GM19239 (cell line): ENCODE results near the gene SLC38A8.

ENCODE experiments used
- DNase-seq: peaks from one replicate; pipeline ENCODE4 v3.0.0; 2011; ENCODE audit warnings: low spot score; ENCODE audit not compliant: insufficient read length
- FAIRE-seq: peaks from 2 replicates; lab custom pipeline; 2011; peaks lifted over from hg19 to GRCh38; lab: Jason Lieb, UNC

The SLC38A8 gene

DNA sequence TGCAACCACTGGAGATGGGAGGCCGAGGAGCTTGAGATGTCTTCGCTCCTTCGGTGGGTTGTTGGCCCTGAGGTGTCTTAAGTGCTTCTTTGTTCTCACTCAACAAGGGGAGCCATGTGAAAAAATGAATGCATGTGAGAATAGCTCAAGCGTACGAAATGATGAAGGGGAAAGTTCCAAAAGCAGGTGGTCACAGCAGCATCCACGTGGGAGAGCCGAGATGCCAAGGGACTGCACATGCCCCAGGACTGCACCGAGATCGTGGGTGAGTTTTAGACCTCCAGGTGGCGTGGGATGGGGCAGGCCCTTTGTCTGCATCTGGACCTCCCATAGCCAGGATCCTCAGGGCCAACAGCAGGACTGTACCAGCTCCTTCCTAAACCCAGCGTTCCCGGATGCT lies 8.1 kb downstream of the SLC38A8 start:
- no peak for FAIRE-seq

DNA sequence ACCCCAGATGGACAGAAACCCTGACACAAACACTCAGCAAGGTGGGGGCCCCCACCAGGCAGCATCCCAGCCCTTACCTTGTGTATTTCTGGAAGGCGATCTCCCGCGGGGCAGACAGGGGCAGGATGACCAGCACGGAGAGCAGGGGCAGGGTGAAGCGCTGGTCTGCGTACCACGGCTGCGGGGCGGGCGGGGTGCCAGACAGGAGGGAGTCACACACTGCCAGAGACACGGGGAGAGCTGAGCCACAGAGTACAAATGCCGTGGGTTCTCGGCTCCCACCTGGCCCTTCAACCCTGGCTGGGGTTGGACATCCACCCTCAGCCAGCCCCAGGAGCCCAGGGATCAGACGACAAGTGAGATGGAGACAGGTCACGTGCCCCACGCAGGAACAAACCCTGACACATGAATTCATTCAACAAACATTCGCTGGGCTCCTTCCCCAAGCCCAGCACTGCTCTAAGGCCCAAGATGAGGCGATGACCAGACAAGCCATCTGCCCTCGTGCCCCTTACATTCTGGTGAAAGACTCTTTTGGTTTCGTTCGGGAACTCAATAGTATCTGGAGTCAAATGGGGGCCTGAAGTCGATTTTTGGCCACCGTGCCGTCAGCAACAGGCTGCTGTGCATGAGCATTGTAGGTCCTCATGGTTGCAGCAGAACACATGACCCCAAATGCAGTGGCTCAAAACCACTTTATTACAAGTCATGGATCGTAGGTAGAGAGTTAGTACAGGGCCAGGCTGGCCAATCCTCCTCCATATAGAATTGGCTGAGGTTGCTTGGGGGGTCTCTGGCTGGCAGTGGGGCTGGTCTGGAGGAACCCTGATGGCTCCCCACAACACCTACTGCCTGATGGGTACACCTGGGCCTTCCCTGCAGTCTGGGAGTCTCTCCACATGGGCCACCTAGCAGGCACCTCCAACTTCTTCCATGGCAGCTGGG lies 9.1 kb downstream of the SLC38A8 start:
- FAIRE-seq = no peak
- no peak for DNase-seq

More for the DNA sequence above, 8.1 kb downstream of the SLC38A8 start:
- DNase-seq = no peak

DNA sequence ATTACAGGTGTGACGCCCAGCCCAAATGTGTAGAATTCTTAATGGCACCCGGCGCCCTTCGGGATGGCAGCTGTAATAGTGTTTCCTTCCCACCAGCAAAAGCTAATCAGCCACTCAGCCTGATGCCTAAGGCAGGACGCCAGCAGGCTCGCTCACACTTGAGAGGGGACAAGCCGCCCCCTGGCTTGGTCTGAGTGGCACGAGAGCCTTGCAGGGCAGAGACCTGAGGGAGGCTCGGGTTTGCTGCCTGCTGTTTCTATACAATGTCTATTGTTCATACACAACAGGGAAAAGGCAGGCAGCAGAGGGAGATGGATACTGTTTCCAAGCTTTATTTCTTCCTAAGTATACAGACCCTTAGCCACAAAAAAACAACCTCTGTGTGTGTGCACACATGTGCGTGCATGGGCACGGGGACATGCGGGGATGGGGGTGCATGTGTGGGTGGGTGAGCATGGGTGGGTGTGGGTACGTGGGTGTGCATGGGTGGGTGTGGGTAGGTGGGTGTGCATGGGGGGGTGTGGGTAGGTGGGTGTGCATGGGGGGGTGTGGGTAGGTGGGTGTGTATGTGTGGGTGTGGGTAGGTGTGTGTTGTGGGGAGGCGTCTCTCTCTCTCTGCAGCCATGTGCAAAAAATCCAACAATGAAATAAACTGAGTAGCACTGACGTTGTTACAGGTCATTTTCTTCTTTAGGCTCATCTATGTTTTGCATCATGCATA lies 10.0 kb downstream of the SLC38A8 start:
- no peak for DNase-seq
- FAIRE-seq = no peak

DNA sequence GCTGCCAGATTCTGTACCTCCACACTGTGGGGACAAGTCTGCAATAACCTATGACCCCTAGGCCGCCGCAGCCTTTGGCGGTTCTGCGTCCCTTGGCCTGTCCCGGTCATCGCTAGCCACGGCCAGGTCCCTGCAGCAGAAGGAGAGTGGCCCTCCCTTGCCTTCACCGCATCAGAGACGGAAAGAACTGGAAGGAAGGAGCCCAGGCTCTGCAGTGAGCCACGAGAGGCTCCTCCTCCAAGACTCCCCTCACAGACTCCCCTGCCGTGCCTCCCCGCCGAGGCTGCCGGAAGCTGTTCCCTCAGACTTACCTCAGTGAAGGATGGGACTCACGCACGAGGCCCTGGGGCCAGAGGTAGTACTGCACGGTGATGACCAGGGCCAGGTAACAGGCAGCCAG lies 11.0 kb downstream of the SLC38A8 start:
- DNase-seq (no peak), FAIRE-seq (no peak)

DNA sequence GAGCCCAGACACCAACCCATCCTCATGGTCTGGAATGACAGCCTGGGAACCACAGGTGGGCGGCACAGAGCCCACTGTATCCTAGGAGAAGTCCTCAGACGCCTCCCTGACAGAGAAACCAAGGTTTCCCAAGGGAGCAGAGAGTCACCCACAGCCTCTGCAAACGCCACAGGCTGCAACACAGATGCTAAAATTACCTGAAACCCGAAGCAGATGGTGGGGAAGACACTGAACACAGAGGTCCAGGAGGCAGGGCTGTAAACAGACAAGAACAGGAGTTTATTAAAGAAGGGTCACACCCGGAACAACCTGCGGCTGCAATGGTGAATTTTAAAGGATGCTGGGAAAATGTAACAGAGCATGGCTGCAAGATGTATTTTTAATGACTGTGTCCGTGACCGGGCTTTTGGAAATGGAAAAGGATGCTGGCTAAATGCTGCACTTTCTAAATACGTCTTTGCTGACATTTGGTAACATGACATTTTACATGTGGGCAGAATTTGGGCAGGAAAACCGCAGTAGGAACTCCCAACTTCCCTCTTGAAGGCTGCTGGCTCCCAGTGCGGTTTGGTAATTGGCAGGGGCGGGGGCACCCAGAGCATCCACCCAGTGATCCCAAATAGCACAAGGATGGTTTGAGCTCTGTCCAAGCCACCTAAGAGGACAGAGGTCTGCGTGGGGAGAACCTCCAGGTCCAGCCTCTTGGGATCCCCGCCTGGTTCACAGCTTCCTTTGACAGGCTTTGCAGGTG lies 13.1 kb downstream of the SLC38A8 start:
- no peak for DNase-seq
- no peak for FAIRE-seq

DNA sequence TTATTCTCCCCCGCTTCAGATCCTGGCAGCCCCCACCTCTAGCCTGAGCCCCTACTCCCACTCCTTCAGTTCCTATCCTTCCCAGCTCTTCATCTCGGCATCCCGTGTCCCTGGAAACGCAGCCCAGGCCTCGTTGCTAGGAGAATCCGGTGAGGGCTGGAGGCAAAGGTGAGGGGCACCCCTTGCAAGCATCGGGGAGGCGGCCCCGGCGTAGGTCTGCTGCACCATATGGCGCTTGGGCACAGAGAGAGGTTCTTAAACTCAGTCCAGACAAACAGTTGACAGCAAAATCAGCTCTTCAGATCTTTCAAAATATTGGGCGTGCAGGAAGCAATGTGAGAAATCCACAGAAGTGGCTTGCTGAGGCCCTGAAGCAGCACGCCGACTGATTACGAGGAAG lies 15.0 kb downstream of the SLC38A8 start:
- no peak for DNase-seq
- no peak for FAIRE-seq

DNA sequence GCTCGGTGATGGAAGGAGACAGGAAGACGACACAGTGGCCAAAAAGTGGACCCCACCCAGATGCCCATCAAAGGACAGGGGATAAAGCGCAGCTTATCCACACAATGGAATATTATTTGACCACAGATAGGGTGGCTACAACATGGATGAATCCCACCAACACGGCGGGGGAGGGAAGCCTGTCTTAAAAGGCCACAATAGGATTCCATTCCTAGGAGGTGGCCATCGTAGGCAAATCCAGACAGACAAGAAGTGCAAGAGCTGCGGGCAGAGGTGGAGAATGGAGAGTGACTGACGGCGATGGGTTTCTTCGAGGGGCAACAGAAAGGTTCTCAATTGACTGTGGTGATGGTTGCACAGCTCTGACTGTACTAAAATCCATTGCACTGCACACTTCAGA lies 16.0 kb downstream of the SLC38A8 start:
- FAIRE-seq = no peak

DNA sequence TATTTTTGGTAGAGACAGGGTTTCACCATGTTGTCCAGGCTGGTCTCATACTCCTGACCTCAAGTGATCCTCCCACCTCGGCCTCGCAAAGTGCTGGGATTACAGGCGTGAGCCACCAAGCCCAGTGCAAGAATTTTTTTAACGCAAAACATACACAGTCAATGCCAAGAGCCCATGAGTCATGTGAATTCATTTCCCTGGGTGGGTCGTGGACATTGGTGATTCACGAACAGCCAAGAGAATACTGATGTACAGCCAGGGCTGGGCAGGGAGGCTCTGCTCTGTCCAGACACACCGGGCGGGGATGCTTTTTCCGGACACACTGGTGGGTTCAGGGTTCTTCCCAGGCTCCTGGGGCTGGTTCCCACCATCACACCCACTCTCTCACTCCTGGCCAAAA lies 17.7 kb downstream of the SLC38A8 start:
- no peak for DNase-seq
- FAIRE-seq = no peak

More for the DNA sequence above, 16.0 kb downstream of the SLC38A8 start:
- DNase-seq = no peak

DNA sequence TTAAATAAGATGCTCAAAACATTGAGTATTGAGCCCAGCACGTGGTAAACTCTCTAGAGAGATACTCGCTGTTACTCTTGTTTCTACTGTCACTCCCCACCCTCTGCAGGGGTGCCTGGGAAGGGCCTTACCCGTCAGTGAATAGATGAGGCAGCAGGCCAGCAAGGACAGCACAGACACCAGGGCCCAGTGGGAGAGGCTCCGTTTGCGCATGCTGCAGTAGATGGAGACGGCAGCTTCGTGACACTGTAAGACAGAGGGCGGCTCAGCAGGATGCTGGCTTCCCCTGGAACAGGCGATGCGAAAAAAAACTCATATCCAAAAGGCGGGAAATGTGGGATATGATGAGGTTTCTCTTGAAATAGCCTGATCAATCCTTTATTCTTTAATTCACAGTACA lies 20.0 kb downstream of the SLC38A8 start:
- no peak for DNase-seq
- no peak for FAIRE-seq

DNA sequence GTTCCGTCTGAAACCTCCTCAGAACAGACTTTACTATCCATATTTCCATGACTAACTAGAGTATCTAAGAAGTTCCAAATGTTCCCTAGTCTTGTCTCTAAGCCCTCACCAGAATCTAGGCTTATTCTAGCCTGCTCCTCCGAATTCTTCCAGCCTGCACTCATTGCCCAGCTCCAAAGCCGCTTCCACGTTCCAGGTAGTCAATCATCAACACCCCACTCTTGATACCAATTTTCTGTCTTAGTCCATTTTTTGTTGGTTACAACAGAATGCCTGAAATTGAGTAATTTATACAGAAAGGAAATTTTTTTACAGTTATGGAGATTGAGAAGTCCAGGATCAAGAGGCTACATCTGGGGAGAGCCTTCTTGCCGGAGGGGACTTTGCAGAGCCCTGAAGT lies 21.1 kb downstream of the SLC38A8 start:
- DNase-seq (no peak), FAIRE-seq (no peak)

DNA sequence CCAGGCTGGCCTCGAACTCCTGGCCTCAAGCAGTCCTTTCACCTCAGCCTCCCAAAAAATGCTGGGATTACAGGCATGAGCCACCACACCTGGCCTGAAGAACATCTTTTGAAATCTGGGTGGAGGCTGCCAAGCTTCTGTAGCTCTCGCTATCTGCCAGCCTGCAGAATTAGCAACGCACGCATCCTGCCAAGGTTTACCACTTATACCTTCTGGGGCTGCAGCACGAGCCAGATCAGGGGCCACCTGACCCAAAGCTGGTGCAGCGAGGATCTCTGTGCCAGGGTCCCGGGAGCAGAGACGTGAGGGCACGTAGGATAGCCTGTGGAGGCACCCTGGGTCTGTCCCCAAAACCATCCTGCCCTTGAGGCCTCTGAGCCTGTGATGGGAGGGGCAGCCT lies 22.2 kb downstream of the SLC38A8 start:
- no peak for FAIRE-seq
- no peak for DNase-seq

DNA sequence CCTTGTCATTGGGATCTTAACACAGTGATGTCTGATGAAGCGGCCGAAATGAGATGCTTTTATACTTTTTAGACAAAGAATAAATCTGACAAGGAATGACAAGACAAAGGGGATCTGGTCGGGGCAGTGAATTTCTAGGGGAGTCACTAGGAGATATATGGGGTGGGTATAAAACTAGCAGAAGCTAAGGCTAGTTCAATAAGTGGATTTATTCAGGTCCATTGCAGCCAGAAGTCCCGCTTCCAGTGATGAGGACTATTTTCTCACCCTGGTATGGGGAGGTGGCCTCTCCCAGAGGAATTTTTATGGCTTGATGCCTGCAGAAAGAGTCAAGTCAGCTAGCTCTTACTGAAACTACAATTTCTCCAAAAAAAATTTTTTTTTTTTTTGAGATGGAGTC lies 23.9 kb downstream of the SLC38A8 start:
- DNase-seq = no peak
- no peak for FAIRE-seq

DNA sequence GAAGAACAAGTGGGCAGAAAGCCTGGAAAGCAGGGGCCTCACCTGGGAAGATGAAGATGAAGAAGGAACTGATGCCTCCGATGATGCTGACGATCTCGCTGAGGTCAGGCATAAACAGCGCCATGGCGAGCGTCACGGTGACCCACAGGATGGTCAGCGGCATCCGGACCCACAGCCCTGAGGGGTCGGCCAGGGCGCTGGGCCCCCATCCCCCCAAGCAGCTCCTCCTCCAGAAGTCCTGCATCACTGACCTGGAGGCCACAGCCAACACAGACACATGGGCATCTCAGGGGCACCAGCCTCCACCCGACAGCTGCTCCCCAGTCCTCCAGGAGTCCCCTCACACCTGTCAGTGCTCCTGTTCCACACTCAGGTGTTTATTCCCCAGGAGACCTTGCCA lies 26.1 kb downstream of the SLC38A8 start:
- FAIRE-seq (no peak), DNase-seq (no peak)

DNA sequence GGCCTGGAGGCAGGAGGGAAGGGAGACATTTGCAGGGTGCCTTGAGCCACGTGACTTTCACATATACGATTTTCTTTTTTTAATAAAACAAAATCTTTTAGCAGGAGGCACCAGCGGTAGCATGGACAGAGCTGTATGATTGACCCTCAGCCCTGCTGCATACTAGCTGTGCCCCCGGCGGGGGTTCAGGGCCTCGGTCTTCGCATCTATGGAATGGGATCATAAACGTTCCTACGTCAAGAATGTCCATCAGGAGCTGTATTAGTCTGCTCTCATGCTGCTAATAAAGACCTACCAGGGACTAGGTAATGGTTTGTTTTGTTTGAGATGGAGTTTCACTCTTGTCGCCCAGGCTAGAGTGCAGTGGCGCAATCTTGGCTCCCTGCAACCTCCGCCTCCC lies 27.2 kb downstream of the SLC38A8 start:
- DNase-seq (no peak), FAIRE-seq (no peak)

DNA sequence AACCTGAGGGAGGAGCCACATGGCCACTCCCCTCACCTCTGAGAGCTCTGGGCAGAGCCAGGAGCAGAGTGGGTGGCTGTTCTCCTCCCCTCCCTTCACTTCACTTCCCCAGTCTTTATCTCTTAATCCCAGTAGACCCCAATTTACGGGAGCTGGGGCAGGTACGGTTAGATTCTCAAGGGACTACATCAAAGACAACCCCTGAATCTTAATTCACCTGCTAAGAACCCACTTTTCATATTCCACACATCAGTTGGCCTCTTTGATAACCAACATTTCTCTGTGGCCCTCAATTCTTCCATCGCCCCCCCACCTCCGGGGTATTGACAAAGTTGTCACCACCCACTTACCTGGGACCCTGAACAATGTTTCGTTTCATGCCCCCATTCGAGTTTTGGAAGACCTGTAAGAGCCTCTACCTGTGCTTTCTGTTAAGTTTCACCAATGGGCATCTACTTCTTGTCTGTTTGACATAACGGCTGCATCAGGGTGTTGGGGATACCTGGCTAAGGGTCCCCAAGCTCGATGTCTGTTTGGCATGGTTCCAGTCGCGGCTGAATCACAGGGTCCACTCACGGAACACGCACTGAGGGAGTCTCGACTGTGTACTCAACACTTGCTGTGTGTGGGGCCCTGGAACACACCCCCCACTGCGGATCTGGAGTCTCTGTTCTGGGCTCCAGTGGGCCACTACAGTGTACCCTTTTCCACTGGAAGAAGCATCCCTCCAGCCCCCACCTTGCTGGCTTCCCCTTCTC lies 27.8 kb downstream of the SLC38A8 start:
- FAIRE-seq = no peak

DNA sequence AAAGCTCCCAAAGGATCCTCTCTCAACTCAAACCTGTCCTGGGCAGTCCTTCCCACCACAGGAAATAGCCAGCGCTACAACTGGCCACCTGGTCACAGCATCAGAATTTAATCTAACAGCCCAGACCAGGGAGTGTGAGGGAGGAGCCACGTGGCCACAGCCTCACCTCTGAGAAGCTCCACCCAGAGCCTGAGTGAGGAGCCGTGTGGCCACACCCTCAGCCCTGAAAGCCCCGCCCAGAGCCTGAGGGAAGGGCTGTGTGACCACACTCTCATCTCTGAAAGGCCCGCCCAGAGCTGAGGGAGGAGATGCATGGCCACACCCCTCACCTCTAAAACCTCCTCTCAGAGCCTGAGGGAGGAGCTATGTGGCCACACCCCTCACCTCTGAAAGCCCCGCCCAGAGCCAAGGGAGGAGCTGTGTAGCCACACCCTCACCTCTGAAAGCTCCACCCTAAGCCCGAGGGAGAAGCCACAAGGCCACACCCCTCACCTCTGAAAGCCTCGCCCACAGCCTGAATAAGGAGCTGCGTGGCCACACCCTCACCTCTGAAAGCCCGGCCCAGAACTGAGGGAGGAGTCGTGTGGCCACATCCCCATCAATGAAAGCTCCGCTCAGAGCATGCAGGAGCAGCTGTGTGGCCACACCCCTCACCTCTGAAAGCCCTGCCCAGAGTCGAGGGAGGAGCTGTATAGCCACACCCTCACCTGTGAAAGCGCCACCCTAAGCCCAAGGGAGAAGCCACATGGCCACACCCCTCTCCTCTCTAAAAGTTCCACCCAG lies 28.6 kb downstream of the SLC38A8 start:
- FAIRE-seq (peak; percentile 64), DNase-seq (peak; percentile 47)

More for the DNA sequence above, 27.8 kb downstream of the SLC38A8 start:
- no peak for DNase-seq

DNA sequence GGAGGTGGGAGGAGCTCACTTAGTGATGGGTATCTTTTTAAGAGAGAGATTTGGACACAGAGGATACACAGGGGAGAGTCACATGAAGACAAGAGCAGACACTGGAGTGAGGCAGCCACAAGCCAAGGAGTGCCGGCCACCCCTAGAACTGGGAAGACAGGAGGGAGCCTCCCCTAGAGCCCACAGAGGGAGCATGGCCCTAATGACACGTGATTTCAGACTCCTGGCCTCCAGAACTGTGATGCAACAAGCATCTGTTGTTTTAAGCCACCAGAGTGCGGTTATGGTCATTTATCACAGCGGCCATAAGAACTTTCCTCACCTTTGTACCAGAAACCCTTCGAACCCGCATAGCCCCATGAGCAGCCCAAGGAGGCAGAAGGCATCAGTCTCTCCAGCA lies 33.3 kb downstream of the SLC38A8 start:
- DNase-seq (no peak), FAIRE-seq (no peak)

DNA sequence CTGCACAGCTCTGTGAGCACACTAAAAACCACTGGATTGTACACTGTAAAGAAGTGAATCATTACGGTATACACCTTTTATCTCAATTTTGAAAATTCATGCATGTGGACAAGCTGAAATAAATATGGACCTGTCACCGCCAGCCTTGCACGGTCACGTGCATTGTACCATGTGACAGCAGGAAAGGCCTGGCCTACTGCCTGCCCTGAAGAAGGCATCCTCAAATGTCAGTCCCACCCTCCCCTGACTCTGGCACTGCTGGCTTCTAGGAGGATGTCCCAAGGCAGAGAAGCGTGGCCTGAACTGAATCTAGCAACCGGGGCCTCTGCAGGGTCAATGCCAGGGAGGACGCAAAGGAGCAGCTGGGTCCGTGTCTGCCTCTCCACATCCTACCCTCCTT lies 34.6 kb downstream of the SLC38A8 start:
- DNase-seq = no peak
- no peak for FAIRE-seq

DNA sequence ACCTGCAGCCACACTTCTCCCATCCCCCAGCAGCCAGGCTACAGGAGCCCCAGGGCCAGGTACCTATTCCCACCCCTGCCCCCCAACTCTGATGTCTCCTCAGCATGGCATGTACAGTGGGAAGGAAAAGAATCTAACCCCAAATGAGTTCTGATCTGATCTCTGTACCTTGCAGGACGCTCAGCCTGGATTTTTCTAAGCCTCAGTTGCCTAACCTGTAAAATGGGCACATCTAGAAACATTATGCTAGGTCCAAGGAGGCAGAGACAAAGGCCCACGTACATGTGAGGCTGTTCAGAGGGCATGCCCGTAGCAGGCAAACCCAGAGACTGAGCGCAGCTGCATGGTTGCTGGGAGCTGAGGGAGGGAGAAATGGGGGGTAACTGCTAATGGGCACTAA lies 35.1 kb downstream of the SLC38A8 start:
- no peak for DNase-seq
- FAIRE-seq = no peak
